Keratinocyte (primary cell): ENCODE results near the gene ATP5ME. TPM values are rescaled to one million over a fixed set of nuclear protein-coding genes. Genes with fewer than 3 reads are reported as not detected.

Source experiments
- DNase-seq: peaks from one replicate; pipeline ENCODE4 v3.0.0-alpha.2; 2011; ENCODE audit warnings: low read depth, missing footprints, low spot score
- FAIRE-seq: peaks from 2 replicates; lab custom pipeline; 2011; peaks lifted over from hg19 to GRCh38; lab: Jason Lieb, UNC
- H2AFZ ChIP-seq: 2 replicates; pipeline ENCODE4 v1.6.0; 2012; ENCODE audit warnings: low read length, control low read depth, inconsistent platforms; ENCODE audit not compliant: control insufficient read depth
- H3K27ac ChIP-seq: 2 replicates; pipeline ENCODE4 v1.5.1; 2011; ENCODE audit warnings: low read length; ENCODE audit not compliant: control insufficient read depth, insufficient read depth
- H3K27me3 ChIP-seq: 3 replicates; pipeline ENCODE4 v1.6.0; 2011; ENCODE audit warnings: low read length; ENCODE audit not compliant: control insufficient read depth, insufficient read depth; ENCODE audit errors: extremely low read depth
- H3K36me3 ChIP-seq, 2 experiments: 2 replicates in 1 of 2; 3 replicates in 1 of 2; pipeline ENCODE4 v1.5.1; 2011; ENCODE audit warnings: low read length in 2 of 2, mild to moderate bottlenecking in 1 of 2; ENCODE audit not compliant: control insufficient read depth in 2 of 2, insufficient read depth in 2 of 2; ENCODE audit errors: extremely low read depth in 1 of 2
- H3K4me1 ChIP-seq: 3 replicates; pipeline ENCODE4 v1.5.1; 2011; ENCODE audit warnings: low read length; ENCODE audit not compliant: control insufficient read depth, insufficient read depth; ENCODE audit errors: extremely low read depth
- H3K4me2 ChIP-seq: 3 replicates; pipeline ENCODE4 v1.6.0; 2011; ENCODE audit warnings: low read depth, low read length; ENCODE audit not compliant: control insufficient read depth, insufficient read depth; ENCODE audit errors: extremely low read depth
- H3K4me3 ChIP-seq, 3 experiments: fragments of 200-600 bp in 1 of 3; sonication (generic) in 1 of 3; 2 replicates in 2 of 3; 3 replicates in 1 of 3; pipeline ENCODE4 v1.5.1; 2011 to 2016; ENCODE audit warnings: low read length in 3 of 3, mild to moderate bottlenecking in 3 of 3, control low read depth in 2 of 3, inconsistent platforms in 1 of 3, low read depth in 1 of 3, mixed read lengths in 1 of 3, mixed run types in 1 of 3, moderate library complexity in 1 of 3; ENCODE audit not compliant: control insufficient read depth in 2 of 3, insufficient read depth in 2 of 3; ENCODE audit errors: extremely low read depth in 1 of 3
- H3K79me2 ChIP-seq: 2 replicates; pipeline ENCODE4 v1.6.0; 2012; ENCODE audit warnings: low read length; ENCODE audit not compliant: control insufficient read depth, insufficient read depth
- H3K9ac ChIP-seq: 3 replicates; pipeline ENCODE4 v1.6.0; 2011; ENCODE audit warnings: low read length; ENCODE audit not compliant: control insufficient read depth, insufficient read depth; ENCODE audit errors: extremely low read depth
- H3K9me1 ChIP-seq: 3 replicates; pipeline ENCODE4 v1.6.0; 2011; ENCODE audit warnings: low read length; ENCODE audit not compliant: control insufficient read depth, insufficient read depth; ENCODE audit errors: extremely low read depth
- H3K9me3 ChIP-seq: 2 replicates; pipeline ENCODE4 v1.5.1; 2012; ENCODE audit warnings: low read depth, low read length; ENCODE audit not compliant: control insufficient read depth
- H4K20me1 ChIP-seq: 3 replicates; pipeline ENCODE4 v1.6.0; 2011; ENCODE audit warnings: low read length; ENCODE audit not compliant: control insufficient read depth, insufficient read depth; ENCODE audit errors: extremely low read depth
- EZH2 ChIP-seq: IDR thresholded peaks from one replicate; pipeline ENCODE4 v1.6.1; 2012; ENCODE audit warnings: inconsistent platforms, mild to moderate bottlenecking, low read length, moderate library complexity
- dilution Hi-C: fragments of 300-500 bp; cut with MboI; formaldehyde crosslinking; loops from one replicate; pipeline ENCODE4 v1.7.0; 2020; ENCODE audit warnings: low sequenced_read_pairs; ENCODE audit not compliant: extremely low pct_ligation_motif_present
- polyA plus RNA-seq, 5 experiments: library from polyadenylated mRNA; depleted of rRNA in 3 of 5; stranded (reverse) in 3 of 5; stranded (forward) in 1 of 5; unstranded in 1 of 5; fragments of >200 nt; gene quantifications; 1 replicate in 1 of 5; 2 replicates in 3 of 5; 3 replicates in 1 of 5; pipeline versions ENCODE4 v1.2.1 to v1.2.3, GENCODE V29; 2011 to 2012; ENCODE audit warnings: missing spikeins in 2 of 5, low read depth in 1 of 5, low replicate concordance in 1 of 5
- TF ChIP-seq, protein P1 (sequence below), 3 experiments: IDR thresholded peaks in 1 of 3; conservative IDR thresholded peaks in 1 of 3; optimal IDR thresholded peaks in 1 of 3; 2 replicates in 2 of 3; 3 replicates in 1 of 3; pipeline versions ENCODE3 to v1.5.1; 2011; ENCODE audit warnings: low read length in 3 of 3, mild to moderate bottlenecking in 3 of 3, moderate library complexity in 2 of 3, control low read depth in 1 of 3, inconsistent platforms in 1 of 3; ENCODE audit not compliant: insufficient read depth in 2 of 3; ENCODE audit errors: extremely low read depth in 1 of 3

ATP5ME gene
- polyA plus RNA-seq, 1 donor (not counting 4 experiments of a cell fraction or from before 2014, with no cell fraction given): 438 TPM

DNA sequence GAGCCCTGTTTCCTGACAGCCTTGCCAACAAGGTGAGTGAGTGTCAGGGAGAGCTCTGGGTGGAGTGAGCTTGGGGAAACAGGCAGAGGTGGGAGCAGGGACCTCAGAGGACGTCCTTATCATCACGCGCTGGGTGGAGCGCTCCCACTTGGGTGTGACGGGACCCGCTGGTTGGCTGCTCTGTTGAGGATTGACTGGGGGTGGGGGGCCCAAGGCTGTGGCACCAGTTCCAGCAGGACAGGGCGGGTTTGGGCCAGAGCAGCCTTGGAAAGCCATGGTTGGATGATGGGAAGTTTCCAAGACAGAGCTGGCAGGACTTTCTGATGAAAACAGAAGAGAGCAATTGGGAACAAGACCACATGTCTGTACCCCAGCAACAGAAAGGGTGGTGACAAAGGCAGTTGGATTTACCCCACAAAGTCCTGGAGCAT, 28.6 kb upstream of the ATP5ME start:
- Histone ChIP-seq H3K9me3 (no peaks in the 10 kb centered on the region), H3K36me3 (no peaks in the 10 kb centered on the region), H3K9me1 (no peaks in the 10 kb centered on the region), H2AFZ (peak overlapping the region; percentile 9), H3K4me2 (no peak overlapping the region), H4K20me1 (no peaks in the 10 kb centered on the region), H3K4me1 (peaks cover 27% of the 10 kb centered on the region), H3K27ac (no peak overlapping the region), H3K9ac (no peak overlapping the region), H3K79me2 (peaks cover 14% of the 10 kb centered on the region), H3K27me3 (no peaks in the 10 kb centered on the region), H3K4me3 (no peak overlapping the region)
- dilution Hi-C loops: no loop called here
- DNase-seq: no peak
- TF ChIP-seq, protein P1, sequence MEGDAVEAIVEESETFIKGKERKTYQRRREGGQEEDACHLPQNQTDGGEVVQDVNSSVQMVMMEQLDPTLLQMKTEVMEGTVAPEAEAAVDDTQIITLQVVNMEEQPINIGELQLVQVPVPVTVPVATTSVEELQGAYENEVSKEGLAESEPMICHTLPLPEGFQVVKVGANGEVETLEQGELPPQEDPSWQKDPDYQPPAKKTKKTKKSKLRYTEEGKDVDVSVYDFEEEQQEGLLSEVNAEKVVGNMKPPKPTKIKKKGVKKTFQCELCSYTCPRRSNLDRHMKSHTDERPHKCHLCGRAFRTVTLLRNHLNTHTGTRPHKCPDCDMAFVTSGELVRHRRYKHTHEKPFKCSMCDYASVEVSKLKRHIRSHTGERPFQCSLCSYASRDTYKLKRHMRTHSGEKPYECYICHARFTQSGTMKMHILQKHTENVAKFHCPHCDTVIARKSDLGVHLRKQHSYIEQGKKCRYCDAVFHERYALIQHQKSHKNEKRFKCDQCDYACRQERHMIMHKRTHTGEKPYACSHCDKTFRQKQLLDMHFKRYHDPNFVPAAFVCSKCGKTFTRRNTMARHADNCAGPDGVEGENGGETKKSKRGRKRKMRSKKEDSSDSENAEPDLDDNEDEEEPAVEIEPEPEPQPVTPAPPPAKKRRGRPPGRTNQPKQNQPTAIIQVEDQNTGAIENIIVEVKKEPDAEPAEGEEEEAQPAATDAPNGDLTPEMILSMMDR (optimal IDR thresholded peaks at IDR 0.05 in 1 of 3, IDR thresholded peaks at IDR 0.05 in 1 of 3, conservative IDR thresholded peaks at IDR 0.05 in 1 of 3; ENCODE audit: extremely low read depth in 1 of 3, insufficient read depth in 2 of 3, low read length in 3 of 3): no peak
- no peak for TF ChIP-seq EZH2
- no peak for FAIRE-seq

DNA sequence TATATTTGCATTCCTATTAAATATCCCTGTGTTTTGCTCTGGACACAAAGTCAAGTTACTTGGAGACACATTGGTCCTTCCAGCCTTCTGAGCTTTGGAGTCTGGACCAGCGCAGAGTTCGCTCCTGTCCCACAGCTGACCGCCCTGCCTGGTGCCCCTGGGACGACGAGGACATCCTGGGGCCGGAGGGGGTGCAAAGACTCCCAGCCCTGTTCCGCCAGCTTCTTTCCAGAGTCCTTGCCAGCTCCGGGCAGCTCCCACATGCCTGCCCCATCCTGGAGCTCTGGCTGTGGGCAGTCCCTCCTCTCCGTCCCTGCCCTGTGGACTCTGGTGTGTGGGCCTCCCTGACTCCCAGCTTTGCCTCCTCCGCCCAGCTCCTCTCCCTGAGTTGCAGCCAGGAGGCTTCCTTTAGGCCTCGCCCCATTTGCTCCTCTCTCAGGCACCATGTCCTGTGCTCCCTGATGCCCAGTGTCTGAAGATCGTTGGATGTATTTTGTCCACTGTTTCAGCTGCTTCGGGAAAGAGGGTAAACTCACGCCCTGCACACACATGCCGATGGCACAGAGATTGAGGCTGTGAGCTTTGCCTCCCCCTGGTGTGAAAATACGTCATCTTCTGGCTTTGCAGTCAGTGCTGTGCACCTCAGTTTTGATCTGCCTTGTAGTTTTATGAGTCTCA, 26.6 kb upstream of the ATP5ME start:
- no peak for TF ChIP-seq EZH2
- TF ChIP-seq, protein P1 (optimal IDR thresholded peaks at IDR 0.05 in 1 of 3, IDR thresholded peaks at IDR 0.05 in 1 of 3, conservative IDR thresholded peaks at IDR 0.05 in 1 of 3; ENCODE audit: extremely low read depth in 1 of 3, insufficient read depth in 2 of 3, low read length in 3 of 3): peak in 1 of 3 experiments; percentile 19
- H3K4me1 ChIP-seq: peaks cover 19% of the 10 kb centered on the region
- H3K9ac ChIP-seq: no peak overlapping the region
- no peak for FAIRE-seq
- dilution Hi-C loops: no loop called here
- H3K4me2 ChIP-seq: no peak overlapping the region
- no peak for DNase-seq
- H3K9me1 ChIP-seq: no peaks in the 10 kb centered on the region
- no peaks in the 10 kb centered on the region for H3K9me3 ChIP-seq
- H4K20me1 ChIP-seq: no peaks in the 10 kb centered on the region
- H3K36me3 ChIP-seq: no peaks in the 10 kb centered on the region
- H3K79me2 ChIP-seq: no peaks in the 10 kb centered on the region
- no peak overlapping the region for H3K4me3 ChIP-seq
- H2AFZ ChIP-seq: no peak overlapping the region
- no peak overlapping the region for H3K27ac ChIP-seq
- no peaks in the 10 kb centered on the region for H3K27me3 ChIP-seq
